Measurements from ENCODE around the gene FOXP1. TPM values are rescaled to one million over a fixed set of nuclear protein-coding genes. Genes with fewer than 3 reads are reported as not detected.

FOXP1 gene
- total and polyA plus RNA-seq, 9 of the 15 experiments (the other 6 are each of a cell fraction or from before 2014, with no cell fraction given), result 7.7 to 34.5 (median 13.7) TPM

- TF ChIP-seq, protein P1, sequence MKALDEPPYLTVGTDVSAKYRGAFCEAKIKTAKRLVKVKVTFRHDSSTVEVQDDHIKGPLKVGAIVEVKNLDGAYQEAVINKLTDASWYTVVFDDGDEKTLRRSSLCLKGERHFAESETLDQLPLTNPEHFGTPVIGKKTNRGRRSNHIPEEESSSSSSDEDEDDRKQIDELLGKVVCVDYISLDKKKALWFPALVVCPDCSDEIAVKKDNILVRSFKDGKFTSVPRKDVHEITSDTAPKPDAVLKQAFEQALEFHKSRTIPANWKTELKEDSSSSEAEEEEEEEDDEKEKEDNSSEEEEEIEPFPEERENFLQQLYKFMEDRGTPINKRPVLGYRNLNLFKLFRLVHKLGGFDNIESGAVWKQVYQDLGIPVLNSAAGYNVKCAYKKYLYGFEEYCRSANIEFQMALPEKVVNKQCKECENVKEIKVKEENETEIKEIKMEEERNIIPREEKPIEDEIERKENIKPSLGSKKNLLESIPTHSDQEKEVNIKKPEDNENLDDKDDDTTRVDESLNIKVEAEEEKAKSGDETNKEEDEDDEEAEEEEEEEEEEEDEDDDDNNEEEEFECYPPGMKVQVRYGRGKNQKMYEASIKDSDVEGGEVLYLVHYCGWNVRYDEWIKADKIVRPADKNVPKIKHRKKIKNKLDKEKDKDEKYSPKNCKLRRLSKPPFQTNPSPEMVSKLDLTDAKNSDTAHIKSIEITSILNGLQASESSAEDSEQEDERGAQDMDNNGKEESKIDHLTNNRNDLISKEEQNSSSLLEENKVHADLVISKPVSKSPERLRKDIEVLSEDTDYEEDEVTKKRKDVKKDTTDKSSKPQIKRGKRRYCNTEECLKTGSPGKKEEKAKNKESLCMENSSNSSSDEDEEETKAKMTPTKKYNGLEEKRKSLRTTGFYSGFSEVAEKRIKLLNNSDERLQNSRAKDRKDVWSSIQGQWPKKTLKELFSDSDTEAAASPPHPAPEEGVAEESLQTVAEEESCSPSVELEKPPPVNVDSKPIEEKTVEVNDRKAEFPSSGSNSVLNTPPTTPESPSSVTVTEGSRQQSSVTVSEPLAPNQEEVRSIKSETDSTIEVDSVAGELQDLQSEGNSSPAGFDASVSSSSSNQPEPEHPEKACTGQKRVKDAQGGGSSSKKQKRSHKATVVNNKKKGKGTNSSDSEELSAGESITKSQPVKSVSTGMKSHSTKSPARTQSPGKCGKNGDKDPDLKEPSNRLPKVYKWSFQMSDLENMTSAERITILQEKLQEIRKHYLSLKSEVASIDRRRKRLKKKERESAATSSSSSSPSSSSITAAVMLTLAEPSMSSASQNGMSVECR (CRISPR knock-in tag; IDR thresholded peaks at IDR 0.05), result 0 out of 2 replicates have a peak, but pooled peaks have one; percentile 27
- TF ChIP-seq RB1 (IDR thresholded peaks at IDR 0.05; ENCODE audit: low read depth) (0 out of 2 replicates have a peak, but pooled peaks have one; percentile 32), SETDB1 (IDR thresholded peaks at IDR 0.05; ENCODE audit: low read length) (no peak), PRPF4 (IDR thresholded peaks at IDR 0.05; ENCODE audit: insufficient read depth, low read depth, low read length, poor library complexity, severe bottlenecking) (no peak), NR2F6 (CRISPR knock-in tag; IDR thresholded peaks at IDR 0.05) (no peak), SMAD4 (CRISPR knock-in tag; conservative IDR thresholded peaks at IDR 0.05) (peak; percentile 40; the same call in 1 of the 2 replicates), KDM2B (CRISPR knock-in tag; IDR thresholded peaks at IDR 0.05) (no peak), MTA1 (IDR thresholded peaks at IDR 0.05; ENCODE audit: borderline replicate concordance) (no peak), BRD4 (IDR thresholded peaks at IDR 0.05) (no peak), HDAC6 (IDR thresholded peaks at IDR 0.05; ENCODE audit: low read depth, low read length) (no peak), ZNF57 (CRISPR knock-in tag; IDR thresholded peaks at IDR 0.05) (no peak), NR4A1 (CRISPR knock-in tag; IDR thresholded peaks at IDR 0.05) (no peak), NR4A1 (tag; IDR thresholded peaks at IDR 0.05) (no peak), ZNF740 (CRISPR knock-in tag; IDR thresholded peaks at IDR 0.05) (no peak), ZNF740 (tag; IDR thresholded peaks at IDR 0.05) (no peak; a peak in 1 of 4 replicates), NONO (IDR thresholded peaks at IDR 0.05; ENCODE audit: low read depth in 2 of 2, low read length in 1 of 2) (no peak), KAT8 (IDR thresholded peaks at IDR 0.05; ENCODE audit: low read depth) (no peak), PCBP2 (IDR thresholded peaks at IDR 0.05; ENCODE audit: low read depth, low read length, poor library complexity, severe bottlenecking) (no peak), POLR2A (conservative IDR thresholded peaks at IDR 0.05) (peak; percentile 65)
- TF ChIP-seq, protein P2, sequence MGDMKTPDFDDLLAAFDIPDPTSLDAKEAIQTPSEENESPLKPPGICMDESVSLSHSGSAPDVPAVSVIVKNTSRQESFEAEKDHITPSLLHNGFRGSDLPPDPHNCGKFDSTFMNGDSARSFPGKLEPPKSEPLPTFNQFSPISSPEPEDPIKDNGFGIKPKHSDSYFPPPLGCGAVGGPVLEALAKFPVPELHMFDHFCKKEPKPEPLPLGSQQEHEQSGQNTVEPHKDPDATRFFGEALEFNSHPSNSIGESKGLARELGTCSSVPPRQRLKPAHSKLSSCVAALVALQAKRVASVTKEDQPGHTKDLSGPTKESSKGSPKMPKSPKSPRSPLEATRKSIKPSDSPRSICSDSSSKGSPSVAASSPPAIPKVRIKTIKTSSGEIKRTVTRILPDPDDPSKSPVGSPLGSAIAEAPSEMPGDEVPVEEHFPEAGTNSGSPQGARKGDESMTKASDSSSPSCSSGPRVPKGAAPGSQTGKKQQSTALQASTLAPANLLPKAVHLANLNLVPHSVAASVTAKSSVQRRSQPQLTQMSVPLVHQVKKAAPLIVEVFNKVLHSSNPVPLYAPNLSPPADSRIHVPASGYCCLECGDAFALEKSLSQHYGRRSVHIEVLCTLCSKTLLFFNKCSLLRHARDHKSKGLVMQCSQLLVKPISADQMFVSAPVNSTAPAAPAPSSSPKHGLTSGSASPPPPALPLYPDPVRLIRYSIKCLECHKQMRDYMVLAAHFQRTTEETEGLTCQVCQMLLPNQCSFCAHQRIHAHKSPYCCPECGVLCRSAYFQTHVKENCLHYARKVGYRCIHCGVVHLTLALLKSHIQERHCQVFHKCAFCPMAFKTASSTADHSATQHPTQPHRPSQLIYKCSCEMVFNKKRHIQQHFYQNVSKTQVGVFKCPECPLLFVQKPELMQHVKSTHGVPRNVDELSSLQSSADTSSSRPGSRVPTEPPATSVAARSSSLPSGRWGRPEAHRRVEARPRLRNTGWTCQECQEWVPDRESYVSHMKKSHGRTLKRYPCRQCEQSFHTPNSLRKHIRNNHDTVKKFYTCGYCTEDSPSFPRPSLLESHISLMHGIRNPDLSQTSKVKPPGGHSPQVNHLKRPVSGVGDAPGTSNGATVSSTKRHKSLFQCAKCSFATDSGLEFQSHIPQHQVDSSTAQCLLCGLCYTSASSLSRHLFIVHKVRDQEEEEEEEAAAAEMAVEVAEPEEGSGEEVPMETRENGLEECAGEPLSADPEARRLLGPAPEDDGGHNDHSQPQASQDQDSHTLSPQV (IDR thresholded peaks at IDR 0.05), result no peak
Measured at GRCh38 chr3:71584394-71585011, 975 bp upstream of the FOXP1 start (continued).
